DMS 273 (cell line): Measurements from ENCODE around the gene MIPEP.

ENCODE experiments used
- DNase-seq: peaks from one replicate; lab custom pipeline; 2025; ENCODE audit not compliant: unreplicated experiment; lab: John Stamatoyannopoulos, UW

The MIPEP gene

DNA sequence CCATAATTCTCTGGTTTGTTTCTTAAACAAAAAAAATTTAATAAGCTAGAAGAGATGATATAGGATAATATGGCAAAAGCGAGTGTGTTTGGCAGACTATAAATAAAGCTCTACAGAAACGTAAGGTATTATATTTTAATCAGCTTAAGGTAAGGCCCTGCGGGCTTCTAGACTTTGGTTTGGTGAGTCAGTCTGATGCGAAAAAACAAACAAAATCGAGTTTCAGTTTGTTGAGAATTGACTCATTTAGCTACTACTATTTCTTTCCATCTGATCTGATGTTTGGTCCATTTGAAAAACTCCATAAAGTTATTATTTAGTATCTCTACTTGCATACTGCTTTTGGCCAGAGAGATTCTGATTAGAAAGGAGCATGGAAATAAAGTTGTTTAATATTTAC is 138.0 kb downstream of the MIPEP start:
- DNase-seq: no peak

GRCh38 chr13:23750383-23751121 is 138.6 kb downstream of the MIPEP start:
- no peak for DNase-seq

DNA sequence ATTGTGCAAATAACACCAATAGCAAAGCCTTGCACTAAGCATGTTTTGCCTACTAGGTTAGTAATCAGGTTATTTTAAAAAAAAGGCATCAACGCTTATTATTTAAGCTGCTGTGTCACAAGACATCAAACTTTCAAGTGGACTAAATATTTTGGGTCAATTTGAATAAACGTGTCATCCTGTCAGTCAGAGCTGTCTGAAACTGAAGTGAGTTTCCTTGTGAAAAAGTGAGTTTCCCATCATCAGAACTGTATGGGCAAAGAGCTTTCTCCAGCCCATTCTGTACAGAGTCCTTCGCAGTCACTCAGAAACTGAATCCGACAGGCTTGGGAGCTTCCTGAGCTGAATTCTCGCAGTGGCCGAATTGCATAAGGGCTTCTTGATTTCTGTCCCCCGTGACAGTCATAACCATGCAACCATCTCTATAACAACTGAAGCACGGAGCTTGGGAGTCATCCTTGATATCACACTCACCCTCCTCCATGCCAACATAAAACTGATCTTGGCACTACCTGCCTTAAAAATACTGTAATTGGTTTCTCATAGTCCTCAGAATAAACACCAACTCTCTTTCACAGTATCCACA is 139.8 kb downstream of the MIPEP start:
- DNase-seq: no peak

DNA sequence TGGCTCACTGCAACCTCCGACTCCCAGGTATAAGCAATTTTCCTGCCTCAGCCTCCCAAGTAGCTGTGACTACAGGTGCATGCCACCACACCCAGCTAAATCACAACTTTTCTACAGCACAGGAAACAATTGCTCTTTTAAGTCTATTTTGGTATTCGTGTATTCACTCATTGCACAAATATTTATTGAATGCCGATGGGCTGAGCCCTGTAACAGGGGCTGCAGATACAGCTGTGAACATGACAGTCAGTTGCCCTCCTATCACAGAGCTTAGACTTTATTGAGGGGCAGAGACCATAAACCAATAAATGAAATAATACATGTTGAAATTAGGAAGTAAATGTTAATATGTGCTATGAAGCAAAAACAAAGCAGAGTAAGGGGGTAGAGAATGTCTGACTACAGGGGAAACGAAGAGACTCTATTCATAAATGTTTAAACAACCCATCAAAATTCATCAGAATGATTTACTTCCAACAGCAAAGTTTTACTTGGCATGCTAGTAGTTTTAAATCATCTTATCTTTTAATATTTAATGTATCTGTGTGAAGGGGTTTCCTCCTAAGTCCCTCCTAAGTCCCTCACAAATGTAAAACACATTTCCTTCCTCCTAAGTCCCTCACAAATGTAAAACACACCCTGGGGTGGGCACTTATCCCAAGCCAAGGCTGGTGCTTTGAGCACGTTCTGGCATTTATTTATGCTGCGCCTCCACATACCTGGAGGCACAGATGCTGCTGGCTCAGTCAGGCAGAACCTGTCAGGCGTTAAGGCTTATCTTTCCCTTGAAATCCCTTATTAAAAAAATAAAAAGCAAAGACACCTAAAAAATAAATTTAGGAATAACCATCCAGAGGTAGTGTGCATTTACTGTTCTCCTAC is 140.8 kb downstream of the MIPEP start:
- no peak for DNase-seq

DNA sequence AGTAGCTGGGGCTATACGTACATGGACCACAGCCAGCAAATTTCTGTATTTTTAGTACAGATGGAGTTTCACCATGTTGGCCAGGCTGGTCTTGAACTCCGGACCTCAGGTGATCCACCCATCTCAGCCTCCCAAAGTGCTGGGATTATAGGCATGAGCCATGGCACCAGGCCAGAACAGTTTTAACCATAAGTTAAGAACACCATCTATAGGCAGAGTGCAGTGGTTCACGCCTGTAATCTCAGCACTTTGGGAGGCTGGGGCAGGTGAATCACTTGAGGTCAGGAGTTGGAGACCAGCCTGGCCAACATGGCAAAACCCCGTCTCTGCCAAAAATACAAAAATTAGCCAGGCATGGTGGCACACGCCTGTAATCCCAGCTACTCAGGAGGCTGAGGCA is 143.1 kb downstream of the MIPEP start:
- DNase-seq: peak; percentile 10

GRCh38 chr13:23744315-23744714 is 144.9 kb downstream of the MIPEP start:
- no peak for DNase-seq

GRCh38 chr13:23743278-23744076 is 145.7 kb downstream of the MIPEP start:
- DNase-seq: no peak

GRCh38 chr13:23741879-23742510 is 147.2 kb downstream of the MIPEP start:
- peak; percentile 17 for DNase-seq

DNA sequence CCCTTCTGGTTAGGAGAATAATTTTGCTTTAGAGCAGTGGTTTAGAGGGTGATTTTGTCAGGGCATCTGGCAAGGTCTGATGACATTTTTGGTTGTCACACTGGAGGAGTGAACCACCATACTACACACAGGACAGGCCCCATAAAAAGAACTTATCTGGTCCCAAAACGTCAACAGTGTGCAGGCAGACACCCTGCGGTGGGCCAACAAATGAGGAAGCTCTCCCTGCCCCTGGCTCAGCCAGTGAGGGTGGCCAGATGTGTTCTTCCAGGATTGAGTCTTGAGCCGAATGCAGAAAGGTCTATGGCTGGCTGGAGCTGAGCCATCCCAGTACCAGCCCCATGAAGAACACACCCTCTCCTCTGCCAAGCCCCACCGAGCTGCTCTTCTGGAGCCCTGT is 149.2 kb downstream of the MIPEP start:
- DNase-seq: no peak

GRCh38 chr13:23739596-23739995 is 149.6 kb downstream of the MIPEP start:
- no peak for DNase-seq

- no peak for DNase-seq
These were observed 152.7 kb downstream of the MIPEP start for GRCh38 chr13:23736541-23736940.

- no peak for DNase-seq
These were observed 153.9 kb downstream of the MIPEP start for GRCh38 chr13:23735329-23735728.

GRCh38 chr13:23731709-23732108 is 157.5 kb downstream of the MIPEP start:
- DNase-seq: no peak

GRCh38 chr13:23730251-23730650 is 158.9 kb downstream of the MIPEP start:
- no peak for DNase-seq

DNA sequence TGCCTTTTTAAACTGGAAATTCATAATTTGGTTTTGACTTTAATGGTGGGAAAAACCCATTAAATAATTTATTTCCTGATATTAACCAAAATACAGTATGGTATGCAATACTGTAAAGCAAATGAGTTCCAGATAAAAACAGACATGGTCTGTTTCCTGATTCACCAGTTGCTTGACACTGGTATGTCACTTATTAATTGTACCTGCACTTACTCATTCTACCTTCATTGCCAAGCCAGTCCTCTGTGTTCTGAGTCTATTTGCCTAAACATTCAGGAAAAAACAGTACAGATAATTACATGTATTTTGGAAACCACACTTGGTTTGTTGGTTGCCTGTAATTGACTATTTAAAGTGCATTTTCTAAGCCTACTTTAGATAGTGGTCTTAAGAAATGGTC is 159.7 kb downstream of the MIPEP start:
- no peak for DNase-seq

GRCh38 chr13:23728807-23729206 is 160.4 kb downstream of the MIPEP start:
- no peak for DNase-seq

DNA sequence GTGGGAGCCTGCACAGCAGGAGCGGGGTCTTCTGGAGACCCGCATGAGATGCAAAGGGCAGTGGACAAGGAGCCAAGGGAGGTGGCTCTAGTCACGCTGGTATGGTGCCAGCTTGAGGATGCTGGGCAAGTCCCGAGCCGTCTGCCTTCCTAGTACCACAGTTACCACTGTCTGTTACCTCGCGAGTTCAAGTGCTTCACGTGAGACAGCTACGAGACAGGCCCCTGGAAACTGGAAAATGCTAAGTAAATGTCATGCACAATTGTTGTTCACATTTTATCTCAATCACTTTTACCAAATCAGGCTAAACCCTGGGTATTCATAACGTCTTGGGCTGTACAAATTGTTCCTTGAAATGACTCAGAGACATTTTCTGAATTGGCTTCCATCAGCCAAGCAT is 163.3 kb downstream of the MIPEP start:
- no peak for DNase-seq

- DNase-seq: peak; percentile 76
These were observed 164.8 kb downstream of the MIPEP start for GRCh38 chr13:23724196-23724970.

DNA sequence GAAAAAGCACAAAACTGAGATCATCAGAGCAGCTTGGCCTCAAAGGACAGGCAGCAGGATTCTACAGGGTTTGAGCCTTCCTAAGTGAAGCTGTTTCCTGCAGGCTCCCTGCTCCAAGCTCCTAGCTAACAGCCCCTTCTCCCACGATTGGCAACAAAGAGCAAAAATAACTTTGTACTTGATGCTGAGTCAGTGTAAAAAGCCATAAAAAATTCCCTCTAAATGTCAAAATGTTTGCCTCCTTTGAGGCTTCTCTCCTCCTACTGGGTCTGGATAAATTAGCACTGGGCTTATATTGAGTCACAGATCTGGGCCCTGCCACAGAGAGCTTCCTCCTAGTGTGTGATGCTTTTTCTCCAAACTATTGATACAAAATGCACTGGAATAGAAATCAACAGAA is 165.7 kb downstream of the MIPEP start:
- DNase-seq: no peak
